K562 (cell line): ENCODE data around the gene RRBP1. TPM values are rescaled to one million over a fixed set of nuclear protein-coding genes. Genes with fewer than 3 reads are reported as not detected.

ENCODE experiments used
- ATAC-seq: fragments of 200-7000 bp; cut with Tn5 transposase; 3 replicates; pipeline ENCODE4 v1.9.1; 2020; ENCODE audit warnings: moderate library complexity
- BruUV-seq: library from RNA; stranded (reverse); fragments of 400-500 nt; replicated peaks from 2 replicates; lab custom pipeline; 2021; lab: Mats Ljungman, UMichigan
- CTCF ChIA-PET: fragments of 300-600 bp; formaldehyde crosslinking; extraction: SDS; loops from one replicate; lab custom pipeline; 2021; ENCODE audit warnings: low intra/inter-chr PET ratio; lab: Yijun Ruan, JAX
- POLR2A ChIA-PET: fragments of 300-600, 350-650 bp; sonication (Branson Sonifier 250); formaldehyde crosslinking; extraction: SDS; loops from one replicate; lab custom pipeline; 2021; ENCODE audit warnings: antibody characterized with exemption, inconsistent platforms; lab: Yijun Ruan, JAX
- DNase-seq, 4 experiments: peaks; one replicate each; pipeline versions ENCODE4 v3.0.0 to v3.0.0-alpha.2; 2011 to 2018; ENCODE audit warnings: low spot score in 3 of 4, mixed read lengths in 3 of 4; ENCODE audit errors: extremely low read depth in 1 of 4
- FAIRE-seq: peaks from 2 replicates; lab custom pipeline; 2011; peaks lifted over from hg19 to GRCh38; lab: Jason Lieb, UNC
- H2AFZ ChIP-seq: 2 replicates; pipeline ENCODE4 v1.6.0; 2011; ENCODE audit warnings: low read depth, low read length, control low read depth, inconsistent platforms
- H3K27ac ChIP-seq: fragments of 200-600 bp; 3 replicates; pipeline ENCODE4 v1.8.0; 2011; ENCODE audit warnings: low read depth, mild to moderate bottlenecking, control low read depth, inconsistent platforms, low read length, moderate library complexity, mixed read lengths; ENCODE audit errors: extremely low read depth
- H3K27me3 ChIP-seq, 2 experiments: fragments of 300-600 bp in 1 of 2; 2 replicates in 1 of 2; 3 replicates in 1 of 2; pipeline versions ENCODE4 v1.6.0 to v1.8.0; 2011; ENCODE audit warnings: inconsistent platforms in 2 of 2, low read length in 2 of 2, mild to moderate bottlenecking in 1 of 2, mixed read lengths in 1 of 2, moderate library complexity in 1 of 2; ENCODE audit not compliant: control insufficient read depth in 2 of 2, insufficient read depth in 2 of 2
- H3K36me3 ChIP-seq: fragments of 300-600 bp; 3 replicates; pipeline ENCODE4 v1.8.0; 2011; ENCODE audit warnings: mild to moderate bottlenecking, low read length, inconsistent platforms; ENCODE audit not compliant: control insufficient read depth, insufficient read depth
- H3K4me1 ChIP-seq, 2 experiments: fragments of 200-600 bp in 1 of 2; replicated peaks in 1 of 2; 2 replicates in 1 of 2; 3 replicates in 1 of 2; pipeline versions ENCODE4 v1.5.1 to v1.8.0; 2011; ENCODE audit warnings: inconsistent platforms in 2 of 2, low read length in 2 of 2, mild to moderate bottlenecking in 1 of 2, mixed read lengths in 1 of 2, moderate library complexity in 1 of 2; ENCODE audit not compliant: control insufficient read depth in 2 of 2, insufficient read depth in 2 of 2
- H3K4me2 ChIP-seq: 2 replicates; pipeline ENCODE4 v1.6.1; 2011; ENCODE audit warnings: low read length, control low read depth, inconsistent platforms, mixed read lengths; ENCODE audit not compliant: insufficient read depth
- H3K4me3 ChIP-seq: fragments of 200-600 bp; sonication (generic), shearing (Covaris generic); 2 replicates; pipeline ENCODE4 v1.5.1; 2016; ENCODE audit warnings: control low read depth, inconsistent platforms
- H3K79me2 ChIP-seq: fragments of 200-600 bp; 3 replicates; pipeline ENCODE4 v1.8.0; 2011; ENCODE audit warnings: low read length, inconsistent platforms; ENCODE audit not compliant: control insufficient read depth, insufficient read depth
- H3K9ac ChIP-seq, 2 experiments: 2 replicates each; pipeline versions ENCODE4 v1.6.0 to v1.6.1; 2011; ENCODE audit warnings: low read depth in 2 of 2, low read length in 2 of 2, control low read depth in 1 of 2, inconsistent platforms in 1 of 2, mild to moderate bottlenecking in 1 of 2, mixed read lengths in 1 of 2; ENCODE audit not compliant: insufficient read depth in 1 of 2
- H3K9me1 ChIP-seq: one replicate; pipeline ENCODE4 v1.6.0; 2011; ENCODE audit warnings: inconsistent platforms, mild to moderate bottlenecking, low read length, moderate library complexity; ENCODE audit not compliant: control insufficient read depth, insufficient read depth
- H3K9me3 ChIP-seq: replicated peaks from 2 replicates; pipeline ENCODE4 v1.5.1; 2011; ENCODE audit warnings: low read depth, low read length, inconsistent platforms; ENCODE audit not compliant: control insufficient read depth, insufficient read depth
- H4K20me1 ChIP-seq: replicated peaks from 2 replicates; pipeline ENCODE4 v1.6.1; 2011; ENCODE audit warnings: low read length, inconsistent platforms, mixed read lengths; ENCODE audit not compliant: control insufficient read depth, insufficient read depth
- BRF1 ChIP-seq: IDR thresholded peaks from 3 replicates; pipeline ENCODE4 v1.6.1; 2011; ENCODE audit warnings: borderline replicate concordance, mild to moderate bottlenecking; ENCODE audit not compliant: insufficient read length; ENCODE audit errors: extremely low read depth
- CHD2 ChIP-seq: IDR thresholded peaks from 2 replicates; pipeline ENCODE4 v1.6.1; 2011; ENCODE audit warnings: low read depth, low read length
- E2F5 ChIP-seq: sonication (generic); formaldehyde crosslinking; IDR thresholded peaks from 2 replicates; pipeline ENCODE4 v1.8.0; 2022; ENCODE audit warnings: mild to moderate bottlenecking, missing genetic modification reagents
- NR2C1 ChIP-seq, 2 experiments: fragments of 450-650 bp; IDR thresholded peaks; 2 replicates each; pipeline ENCODE4 v1.6.1; 2017; ENCODE audit warnings: mild to moderate bottlenecking in 2 of 2, antibody characterized with exemption in 1 of 2, inconsistent platforms in 1 of 2, missing compliant biosample characterization in 1 of 2, missing genetic modification characterization in 1 of 2
- NRF1 ChIP-seq, 2 experiments: fragments of 450-650 bp; IDR thresholded peaks in 1 of 2; conservative IDR thresholded peaks in 1 of 2; 2 replicates each; pipeline ENCODE4 v1.6.1; 2014; ENCODE audit warnings: mild to moderate bottlenecking in 2 of 2
- PRMT5 ChIP-seq: sonication (generic); formaldehyde crosslinking; IDR thresholded peaks from 2 replicates; pipeline ENCODE4 v1.5.0; 2020; ENCODE audit warnings: missing genetic modification reagents
- RFX1 ChIP-seq: fragments of 450-650 bp; IDR thresholded peaks from 2 replicates; pipeline ENCODE4 v1.6.1; 2016; ENCODE audit warnings: mild to moderate bottlenecking, moderate library complexity
- ZMIZ1 ChIP-seq, 2 experiments: fragments of 150-350 bp in 1 of 2; IDR thresholded peaks; 2 replicates each; pipeline ENCODE4 v1.6.1; 2012 to 2016; ENCODE audit warnings: low read depth in 2 of 2, low read length in 2 of 2, mild to moderate bottlenecking in 1 of 2, moderate library complexity in 1 of 2
- WGBS: fragments of 100-300 bp; shearing (Covaris generic); methylation state at CpG from one replicate; pipeline ENCODE4 v1.1.6; 2016; ENCODE audit warnings: low coverage, mixed read lengths; ENCODE audit not compliant: insufficient coverage; ENCODE audit errors: missing lambda C conversion rate; 5-methylcytosine and 5-hydroxymethylcytosine counted together
- in situ Hi-C: fragments of 300-500 bp; cut with MboI; formaldehyde crosslinking; loops from 4 replicates; pipeline ENCODE4 v1.15.0; 2018; ENCODE audit warnings: inconsistent platforms, mixed read lengths
- intact Hi-C: fragments of 100-400 bp; cut with micrococcal nuclease; formaldehyde crosslinking; loops from 2 replicates; pipeline ENCODE4 v1.14.2; 2022
- polyA plus RNA-seq, 8 experiments: library from polyadenylated mRNA; depleted of rRNA in 4 of 8; stranded (reverse) in 5 of 8; unstranded in 3 of 8; fragments of >200 nt; fragmentation: Nextera tagmentation in 2 of 8; fragmentation: Illumina TruSeq in 1 of 8; extraction: Ambion mirVana in 2 of 8; extraction: Trizol in 1 of 8; gene quantifications; 2 replicates each; pipeline versions ENCODE4 v1.2.1 to v1.2.3, GENCODE V29; 2011 to 2014; ENCODE audit warnings: inconsistent platforms in 1 of 8, missing spikeins in 1 of 8
- total RNA-seq, 7 experiments: library from RNA; depleted of rRNA in 6 of 7; stranded (reverse); fragments of >200 nt in 6 of 7; fragmentation: Illumina TruSeq in 2 of 7; extraction: Trizol in 2 of 7; gene quantifications; 2 replicates each; pipeline versions ENCODE4 v1.2.1 to v1.2.3, GENCODE V29; 2011 to 2021; ENCODE audit warnings: low replicate concordance in 1 of 7

RRBP1 gene
- total and polyA plus RNA-seq, 9 of the 15 experiments (the other 6 are each of a cell fraction or from before 2014, with no cell fraction given), result 0.84 to 32.0 (median 17.6) TPM

- Histone ChIP-seq H3K4me2 (no peak overlapping the region), H3K9me1 (peaks cover 6% of the 10 kb centered on the region), H3K9ac (no peak overlapping the region), H2AFZ (no peak overlapping the region), H3K36me3 (peaks cover 12% of the 10 kb centered on the region; the same call in 1 of the 3 replicates), H3K27me3 (no peaks in the 10 kb centered on the region)
- in situ Hi-C loops, result no loop called here
- intact Hi-C loops, result loop anchor here (5.0 kb wide), 1 partner anchor 345 kb away; no protein-coding TSS in a partner anchor
- ATAC-seq, result no peak
- POLR2A ChIA-PET, result no interaction called here
- FAIRE-seq, result no peak
- TF ChIP-seq E2F5 (CRISPR knock-in tag) (no peak), BRF1 (no peak), ZMIZ1 (IDR thresholded peaks at IDR 0.05; ENCODE audit: low read depth in 2 of 2, low read length in 2 of 2) (no peak), PRMT5 (CRISPR knock-in tag) (no peak), NR2C1 (IDR thresholded peaks at IDR 0.05) (no peak), NR2C1 (tag; IDR thresholded peaks at IDR 0.05) (no peak), NRF1 (conservative IDR thresholded peaks at IDR 0.05 in 1 of 2, IDR thresholded peaks at IDR 0.05 in 1 of 2) (no peak), CHD2 (no peak), RFX1 (no peak)
- TF ChIP-seq, all 486 proteins: peak for 0
- Histone ChIP-seq H3K79me2 (no peaks in the 10 kb centered on the region), H3K4me1 (peaks cover 0 to 13% of the 10 kb centered on the region in 2 experiments; a peak in 2 of 5 replicates), H4K20me1 (no peaks in the 10 kb centered on the region; the same call in 1 of the 2 replicates), H3K9me3 (no peaks in the 10 kb centered on the region), H3K27ac (no peak overlapping the region), H3K4me3 (no peak overlapping the region)
- WGBS, result 84% methylated on average over 2 of the region's 2 CpGs
- BruUV-seq, result no TSS peak
- CTCF ChIA-PET, result no interaction called here
- DNase-seq, result no peak
Measured at GRCh38 chr20:17651760-17652388, 30.2 kb downstream of the RRBP1 start.
